Activated B cell treated with CpG ODN at 0.5 μM for 24 hours (primary cell): ENCODE data around the gene SLC35B2. TPM values are rescaled to one million over a fixed set of nuclear protein-coding genes. Genes with fewer than 3 reads are reported as not detected.
"Not testable (repeated sequence)": the region's sequence is repeated elsewhere in the genome, so short reads cannot be mapped to it uniquely, and the experiment has no call there.

Source experiments
- ATAC-seq: fragments of 200-7000 bp; cut with Tn5 transposase; one replicate; pipeline ENCODE4 v1.10.0; 2021; ENCODE audit warnings: low read depth, mild to moderate bottlenecking, moderate library complexity
- CTCF ChIA-PET: fragments of 350-600 bp; sonication (Branson Sonifier 250); formaldehyde crosslinking; loops from one replicate; lab custom pipeline; 2021; ENCODE audit warnings: antibody characterized with exemption; lab: Charles Lee
- POLR2A ChIA-PET: fragments of 350-600 bp; sonication (Branson Sonifier 250); formaldehyde crosslinking; loops from one replicate; lab custom pipeline; 2021; ENCODE audit warnings: antibody characterized with exemption; lab: Charles Lee
- DNase-seq: peaks from one replicate; pipeline ENCODE4 v3.0.0; 2022
- H3K27ac Mint-ChIP-seq: one replicate; pipeline ENCODE4 v1.8.0; 2020; ENCODE audit warnings: mixed read lengths
- H3K27me3 Mint-ChIP-seq: one replicate; pipeline ENCODE4 v1.8.0; 2021; ENCODE audit warnings: mixed read lengths
- H3K36me3 Mint-ChIP-seq: one replicate; pipeline ENCODE4 v1.8.0; 2021; ENCODE audit warnings: low read depth, mixed read lengths
- H3K4me1 Mint-ChIP-seq: one replicate; pipeline ENCODE4 v1.8.0; 2021; ENCODE audit warnings: mixed read lengths
- H3K4me3 Mint-ChIP-seq: one replicate; pipeline ENCODE4 v1.8.0; 2020; ENCODE audit warnings: mild to moderate bottlenecking, mixed read lengths
- H3K9me3 Mint-ChIP-seq: one replicate; pipeline ENCODE4 v1.8.0; 2020; ENCODE audit warnings: mixed read lengths
- CTCF ChIP-seq: fragments of 200-600 bp; IDR thresholded peaks from one replicate; pipeline ENCODE4 v1.8.0; 2022; ENCODE audit warnings: antibody characterized with exemption, mild to moderate bottlenecking
- intact Hi-C: fragments of 100-400 bp; cut with micrococcal nuclease; formaldehyde crosslinking; loops from one replicate; pipeline ENCODE4 v1.15.1; 2024
- total RNA-seq: library from RNA; stranded (reverse); gene quantifications from 2 replicates; pipeline ENCODE4 v1.2.3, GENCODE V29; 2022

SLC35B2 gene
- total RNA-seq, 1 donor from 2014 or later = 29.1 TPM

GRCh38 chr6:44235269-44235668 lies 22.1 kb downstream of the SLC35B2 start:
- Mint-ChIP-seq H3K36me3 (peaks cover 2% of the 10 kb centered on the region), H3K9me3 (no peaks in the 10 kb centered on the region), H3K4me1 (peaks cover 17% of the 10 kb centered on the region), H3K4me3 (no peak overlapping the region), H3K27ac (no peak overlapping the region), H3K27me3 (no peaks in the 10 kb centered on the region)
- ATAC-seq (no peak), DNase-seq (no peak)
- TF ChIP-seq CTCF = no peak
- intact Hi-C loops = no loop called here
- ChIA-PET CTCF (interaction anchor here (1.3 to 5.1 kb wide), 7 partner anchors 9 to 63 kb away, joined by 4 to 31 read pairs (median 5); partner anchors contain the start of genes HSP90AB1 and SLC35B2), POLR2A (interaction anchor here (0.6 to 1.7 kb wide), 4 partner anchors 9 to 73 kb away, joined by 3 to 8 read pairs (median 4); partner anchors contain the start of gene HSP90AB1)

DNA sequence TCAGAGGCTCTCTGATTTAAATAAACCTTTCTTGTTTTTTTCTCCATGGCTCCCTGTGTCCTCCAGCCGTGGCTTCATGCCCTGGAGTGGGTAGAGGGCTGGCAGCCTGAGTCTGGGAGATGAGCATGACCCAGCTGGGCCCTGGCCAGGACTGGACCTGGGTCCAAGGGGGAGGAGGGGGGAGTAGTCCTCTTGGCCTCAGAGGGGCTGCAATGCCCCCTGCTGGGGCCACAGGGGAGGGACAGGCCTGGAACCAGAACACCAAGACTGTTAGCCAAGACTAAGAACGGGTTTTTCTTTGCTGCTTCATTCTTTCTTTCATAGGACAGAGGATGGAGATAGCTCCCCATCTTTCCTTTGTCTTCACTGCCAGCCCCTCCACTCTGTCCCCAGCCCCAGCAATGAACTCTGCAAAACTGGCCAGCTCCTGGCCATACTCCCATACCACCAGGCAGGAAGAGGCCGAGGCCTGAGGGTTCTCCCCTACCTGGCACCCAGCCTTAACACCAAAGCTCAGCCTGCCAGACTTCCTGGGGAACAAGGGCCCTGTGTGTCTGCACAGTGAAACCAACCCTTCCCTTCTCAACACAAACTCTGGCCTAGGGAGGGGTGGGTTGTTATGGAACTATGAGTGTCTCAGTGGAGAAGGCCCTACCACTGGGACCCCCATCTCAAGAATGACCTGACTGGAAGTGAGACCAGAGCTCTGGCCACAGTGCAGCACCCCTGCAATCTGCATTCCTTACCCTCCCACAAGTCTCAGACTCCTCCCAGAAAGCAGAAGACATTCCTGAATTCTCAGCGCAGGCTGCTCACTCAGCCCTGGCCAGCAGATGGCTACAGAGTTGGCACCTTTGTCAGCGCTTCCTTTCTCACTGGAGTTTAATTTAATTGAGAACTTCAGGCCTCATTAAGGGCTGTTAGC lies 23.0 kb downstream of the SLC35B2 start:
- Mint-ChIP-seq H3K27ac (no peak overlapping the region), H3K9me3 (no peaks in the 10 kb centered on the region), H3K4me3 (no peak overlapping the region), H3K36me3 (peaks cover 2% of the 10 kb centered on the region), H3K4me1 (peaks cover 17% of the 10 kb centered on the region), H3K27me3 (no peaks in the 10 kb centered on the region)
- intact Hi-C loops = no loop called here
- TF ChIP-seq CTCF = no peak
- POLR2A ChIA-PET = interaction anchor here (1.0 to 1.7 kb wide), 3 partner anchors 10 to 13 kb away, joined by 3 to 8 read pairs (median 4); partner anchors contain the start of gene HSP90AB1
- ATAC-seq (no peak), DNase-seq (no peak)
- CTCF ChIA-PET = interaction anchor here (1.3 to 5.1 kb wide), 5 partner anchors 12 to 65 kb away, joined by 5 to 31 read pairs (median 5); partner anchors contain the start of genes HSP90AB1 and SLC35B2

- CTCF ChIA-PET = interaction anchor here (1.1 to 5.1 kb wide), 5 partner anchors 12 to 65 kb away, joined by 3 to 31 read pairs (median 5); partner anchors contain the start of gene HSP90AB1
- ATAC-seq (no peak), DNase-seq (no peak)
- peaks cover 2% of the 10 kb centered on the region for H3K36me3 Mint-ChIP-seq
- H3K4me3 Mint-ChIP-seq = no peak overlapping the region
- H3K27ac Mint-ChIP-seq = no peak overlapping the region
- peaks cover 16% of the 10 kb centered on the region for H3K4me1 Mint-ChIP-seq
- intact Hi-C loops = no loop called here
- no peak for TF ChIP-seq CTCF
- H3K27me3 Mint-ChIP-seq = no peaks in the 10 kb centered on the region
- POLR2A ChIA-PET = interaction anchor here (1.7 kb wide), 1 partner anchor 13 kb away, joined by 8 read pairs; the partner anchor contains the start of gene HSP90AB1
- no peaks in the 10 kb centered on the region for H3K9me3 Mint-ChIP-seq
Measured at GRCh38 chr6:44233567-44234100, 23.7 kb downstream of the SLC35B2 start.

DNA sequence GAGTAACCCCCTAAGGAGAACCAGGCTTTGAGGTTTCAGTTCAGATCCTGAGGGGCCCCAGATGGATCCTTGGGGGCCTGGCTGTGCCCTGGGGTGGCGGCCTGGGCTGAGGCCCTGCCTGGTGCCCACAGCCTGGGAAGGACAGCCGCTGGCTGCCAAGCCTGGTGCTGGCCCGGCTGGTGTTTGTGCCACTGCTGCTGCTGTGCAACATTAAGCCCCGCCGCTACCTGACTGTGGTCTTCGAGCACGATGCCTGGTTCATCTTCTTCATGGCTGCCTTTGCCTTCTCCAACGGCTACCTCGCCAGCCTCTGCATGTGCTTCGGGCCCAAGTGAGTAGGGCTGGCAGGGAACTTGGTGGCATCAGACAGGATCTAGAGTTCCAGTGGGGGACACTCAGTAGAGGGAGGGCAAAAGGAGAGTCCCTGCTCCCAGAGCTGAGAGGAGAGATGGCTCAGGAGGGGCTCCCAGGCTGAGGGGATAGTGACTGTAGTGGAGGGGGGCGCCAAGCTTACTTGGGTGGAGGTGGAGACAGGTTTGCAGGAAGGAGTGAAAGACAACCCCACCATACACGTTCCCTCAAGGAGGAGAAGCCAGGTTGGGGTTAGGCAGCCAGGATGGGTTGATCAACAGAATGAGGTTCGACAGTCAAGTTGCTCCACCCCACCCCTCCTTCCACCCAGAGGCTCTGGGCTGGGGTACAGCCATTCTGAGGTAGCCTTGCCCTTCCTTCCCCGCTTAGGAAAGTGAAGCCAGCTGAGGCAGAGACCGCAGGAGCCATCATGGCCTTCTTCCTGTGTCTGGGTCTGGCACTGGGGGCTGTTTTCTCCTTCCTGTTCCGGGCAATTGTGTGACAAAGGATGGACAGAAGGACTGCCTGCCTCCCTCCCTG lies 24.4 kb downstream of the SLC35B2 start:
- Mint-ChIP-seq H3K4me3 (no peak overlapping the region), H3K4me1 (peaks cover 10% of the 10 kb centered on the region), H3K27ac (no peak overlapping the region), H3K27me3 (no peaks in the 10 kb centered on the region), H3K9me3 (no peaks in the 10 kb centered on the region), H3K36me3 (peaks cover 2% of the 10 kb centered on the region)
- ATAC-seq = no peak
- TF ChIP-seq CTCF = no peak
- CTCF ChIA-PET = interaction anchor here (1.1 to 1.5 kb wide), 2 partner anchors 13 to 64 kb away, joined by 3 to 5 read pairs; no protein-coding TSS in a partner anchor
- POLR2A ChIA-PET = interaction anchor here (0.6 kb wide), 2 partner anchors 709 to 1233 kb away, joined by 5 to 13 read pairs; no protein-coding TSS in a partner anchor
- DNase-seq = no peak
- intact Hi-C loops = no loop called here

- H3K27ac Mint-ChIP-seq, intact Hi-C loops, H3K4me1 Mint-ChIP-seq, CTCF ChIA-PET, H3K4me3 Mint-ChIP-seq, DNase-seq, H3K27me3 Mint-ChIP-seq, POLR2A ChIA-PET, H3K36me3 Mint-ChIP-seq, ATAC-seq, H3K9me3 Mint-ChIP-seq: not testable (repeated sequence)
Measured at GRCh38 chr6:44231426-44231825, 25.9 kb downstream of the SLC35B2 start.
